GM12865 (cell line): Measurements from ENCODE around the gene TENM4.

ENCODE experiments used
- DNase-seq: peaks from one replicate; pipeline ENCODE4 v3.0.0; 2010; ENCODE audit warnings: low read depth
- H3K4me3 ChIP-seq: 2 replicates; pipeline ENCODE4 v1.5.1; 2011; ENCODE audit warnings: mild to moderate bottlenecking, low read depth, low read length, control low read depth
- TF ChIP-seq, protein P1 (sequence below): IDR thresholded peaks from 2 replicates; pipeline ENCODE4 v1.5.1; 2011; ENCODE audit warnings: low read length, control low read depth, low read depth, inconsistent platforms; ENCODE audit not compliant: insufficient read depth; ENCODE audit errors: missing control alignments

TENM4 gene

DNA sequence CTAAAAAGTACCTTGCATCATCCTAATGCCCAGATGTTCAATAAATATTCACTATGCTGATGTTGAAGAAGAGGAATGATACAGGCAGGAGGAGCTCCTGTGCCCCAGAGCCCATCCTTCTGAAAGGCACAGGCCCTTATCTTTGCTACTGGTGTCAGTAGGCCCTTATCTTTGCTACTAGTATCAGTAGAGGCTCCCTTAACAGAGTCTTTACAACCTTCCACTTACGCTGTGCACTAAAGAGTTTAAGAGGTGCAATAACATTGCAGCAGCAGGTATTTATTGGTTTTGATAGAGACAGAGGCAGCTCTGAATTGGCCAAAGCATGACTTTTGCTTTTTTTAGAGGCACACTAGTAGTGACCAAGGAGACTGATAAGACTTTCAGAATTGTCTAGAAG, 174.4 kb downstream of the TENM4 start:
- DNase-seq = no peak
- no peak overlapping the region for H3K4me3 ChIP-seq
- TF ChIP-seq, protein P1, sequence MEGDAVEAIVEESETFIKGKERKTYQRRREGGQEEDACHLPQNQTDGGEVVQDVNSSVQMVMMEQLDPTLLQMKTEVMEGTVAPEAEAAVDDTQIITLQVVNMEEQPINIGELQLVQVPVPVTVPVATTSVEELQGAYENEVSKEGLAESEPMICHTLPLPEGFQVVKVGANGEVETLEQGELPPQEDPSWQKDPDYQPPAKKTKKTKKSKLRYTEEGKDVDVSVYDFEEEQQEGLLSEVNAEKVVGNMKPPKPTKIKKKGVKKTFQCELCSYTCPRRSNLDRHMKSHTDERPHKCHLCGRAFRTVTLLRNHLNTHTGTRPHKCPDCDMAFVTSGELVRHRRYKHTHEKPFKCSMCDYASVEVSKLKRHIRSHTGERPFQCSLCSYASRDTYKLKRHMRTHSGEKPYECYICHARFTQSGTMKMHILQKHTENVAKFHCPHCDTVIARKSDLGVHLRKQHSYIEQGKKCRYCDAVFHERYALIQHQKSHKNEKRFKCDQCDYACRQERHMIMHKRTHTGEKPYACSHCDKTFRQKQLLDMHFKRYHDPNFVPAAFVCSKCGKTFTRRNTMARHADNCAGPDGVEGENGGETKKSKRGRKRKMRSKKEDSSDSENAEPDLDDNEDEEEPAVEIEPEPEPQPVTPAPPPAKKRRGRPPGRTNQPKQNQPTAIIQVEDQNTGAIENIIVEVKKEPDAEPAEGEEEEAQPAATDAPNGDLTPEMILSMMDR = no peak

DNA sequence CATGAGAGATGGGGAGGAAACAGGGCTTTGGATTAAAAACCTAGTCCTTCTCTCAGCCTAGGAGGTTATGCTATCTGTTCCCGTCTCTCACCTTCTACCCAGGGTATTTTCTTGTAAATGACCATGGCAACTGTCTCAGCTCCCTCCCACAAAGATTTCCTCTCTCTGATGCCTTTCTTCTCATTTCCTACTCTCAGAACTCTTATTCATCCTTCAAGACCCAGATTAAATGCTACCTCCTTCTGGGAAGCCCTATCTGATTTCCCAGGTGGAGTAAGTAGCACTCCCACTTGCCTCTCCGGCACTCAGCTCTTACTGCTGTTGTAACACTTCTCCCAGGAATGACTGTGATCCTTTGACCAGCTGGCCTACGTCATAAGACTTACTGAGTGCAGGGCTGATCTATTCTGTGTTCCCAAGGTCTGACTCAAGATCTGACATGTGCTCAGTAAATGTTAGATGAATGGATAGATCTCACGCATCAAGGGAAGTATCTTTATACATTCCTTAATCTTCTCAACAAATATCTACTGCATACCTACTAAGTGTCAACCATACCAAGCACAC, 175.0 kb downstream of the TENM4 start:
- H3K4me3 ChIP-seq = no peak overlapping the region
- no peak for DNase-seq
- TF ChIP-seq, protein P1 = no peak

GRCh38 chr11:79264284-79264683, 176.5 kb downstream of the TENM4 start:
- H3K4me3 ChIP-seq = no peak overlapping the region
- no peak for DNase-seq
- TF ChIP-seq, protein P1 = no peak

GRCh38 chr11:79263001-79263400, 177.8 kb downstream of the TENM4 start:
- TF ChIP-seq, protein P1 = no peak
- no peak overlapping the region for H3K4me3 ChIP-seq
- DNase-seq = no peak

DNA sequence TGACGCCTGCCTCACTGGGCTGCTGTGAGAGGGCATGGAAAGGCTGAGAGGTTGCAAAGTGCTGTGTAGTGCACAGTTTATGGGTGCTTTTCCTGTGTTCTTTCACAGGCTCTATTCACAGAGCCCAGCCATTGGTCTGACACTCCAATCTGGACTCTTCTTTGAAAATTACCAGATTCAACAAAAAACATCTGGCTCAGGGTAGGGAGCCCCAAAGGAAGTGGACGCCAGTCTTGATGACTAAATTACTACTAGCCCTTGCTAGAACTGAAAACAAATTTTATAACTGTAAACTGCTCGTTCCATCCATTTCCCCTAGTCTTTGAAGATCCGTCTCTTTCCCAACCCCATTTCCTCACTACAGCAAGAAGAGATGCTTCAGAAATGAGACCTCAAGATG, 178.6 kb downstream of the TENM4 start:
- TF ChIP-seq, protein P1 = no peak
- no peak overlapping the region for H3K4me3 ChIP-seq
- no peak for DNase-seq

GRCh38 chr11:79261684-79262083, 179.1 kb downstream of the TENM4 start:
- H3K4me3 ChIP-seq = no peak overlapping the region
- TF ChIP-seq, protein P1 = no peak
- DNase-seq = no peak

- DNase-seq = no peak
- TF ChIP-seq, protein P1 = no peak
- H3K4me3 ChIP-seq = no peak overlapping the region
Observed at GRCh38 chr11:79259800-79260199, 181.0 kb downstream of the TENM4 start.
